ENCODE results near the gene HGD. TPM values are rescaled to one million over a fixed set of nuclear protein-coding genes. Genes with fewer than 3 reads are reported as not detected.
A peak's percentile ranks its signal among the peaks of the same experiment; 100 is the strongest.

HGD gene
- total and polyA plus RNA-seq, 9 donors: 0.04 to 2.4 (median 0.69) TPM; not detected in 1

DNA sequence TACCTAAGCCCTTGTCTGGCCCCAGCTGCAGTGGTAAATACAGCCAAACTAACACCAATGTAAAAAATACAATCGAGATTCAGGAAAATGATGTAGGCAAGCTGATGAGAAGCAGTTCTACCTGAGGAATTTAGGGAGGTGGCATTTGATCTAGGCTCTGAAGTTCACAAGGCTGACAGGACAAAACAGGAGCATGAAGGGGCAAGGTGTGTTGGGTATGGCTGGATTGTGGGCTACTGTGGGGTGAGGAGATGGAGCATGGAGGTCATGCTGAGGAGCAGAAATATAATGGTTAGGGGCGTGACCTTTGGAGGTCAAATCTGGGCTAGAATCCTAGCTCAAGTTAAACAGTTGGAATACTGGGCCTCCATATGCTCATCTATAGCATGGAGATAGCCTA, 79.4 kb downstream of the HGD start:
- Histone ChIP-seq H3K4me1 (ENCODE audit: insufficient read depth) (peaks cover 6% of the 10 kb centered on the region), H3K4me3 (no peak overlapping the region), H3K9me3 (no peaks in the 10 kb centered on the region), H3K36me3 (no peaks in the 10 kb centered on the region), H3K27ac (no peak overlapping the region), H3K27me3 (no peaks in the 10 kb centered on the region)
- TF ChIP-seq EP300 (IDR thresholded peaks at IDR 0.05) (no peak), POLR2A (IDR thresholded peaks at IDR 0.05) (no peak)
- TF ChIP-seq, protein P1, sequence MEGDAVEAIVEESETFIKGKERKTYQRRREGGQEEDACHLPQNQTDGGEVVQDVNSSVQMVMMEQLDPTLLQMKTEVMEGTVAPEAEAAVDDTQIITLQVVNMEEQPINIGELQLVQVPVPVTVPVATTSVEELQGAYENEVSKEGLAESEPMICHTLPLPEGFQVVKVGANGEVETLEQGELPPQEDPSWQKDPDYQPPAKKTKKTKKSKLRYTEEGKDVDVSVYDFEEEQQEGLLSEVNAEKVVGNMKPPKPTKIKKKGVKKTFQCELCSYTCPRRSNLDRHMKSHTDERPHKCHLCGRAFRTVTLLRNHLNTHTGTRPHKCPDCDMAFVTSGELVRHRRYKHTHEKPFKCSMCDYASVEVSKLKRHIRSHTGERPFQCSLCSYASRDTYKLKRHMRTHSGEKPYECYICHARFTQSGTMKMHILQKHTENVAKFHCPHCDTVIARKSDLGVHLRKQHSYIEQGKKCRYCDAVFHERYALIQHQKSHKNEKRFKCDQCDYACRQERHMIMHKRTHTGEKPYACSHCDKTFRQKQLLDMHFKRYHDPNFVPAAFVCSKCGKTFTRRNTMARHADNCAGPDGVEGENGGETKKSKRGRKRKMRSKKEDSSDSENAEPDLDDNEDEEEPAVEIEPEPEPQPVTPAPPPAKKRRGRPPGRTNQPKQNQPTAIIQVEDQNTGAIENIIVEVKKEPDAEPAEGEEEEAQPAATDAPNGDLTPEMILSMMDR (IDR thresholded peaks at IDR 0.05): no peak
- no peak for DNase-seq
- WGBS, 3 donors: 83 to 92% (median 87%) methylated on average over 2 of the region's 2 CpGs
- intact Hi-C loops (cut with DNase I): loop anchor here in 1 of 4 donors (5.0 kb wide), 1 partner anchor 155 kb away; no protein-coding TSS in a partner anchor

DNA sequence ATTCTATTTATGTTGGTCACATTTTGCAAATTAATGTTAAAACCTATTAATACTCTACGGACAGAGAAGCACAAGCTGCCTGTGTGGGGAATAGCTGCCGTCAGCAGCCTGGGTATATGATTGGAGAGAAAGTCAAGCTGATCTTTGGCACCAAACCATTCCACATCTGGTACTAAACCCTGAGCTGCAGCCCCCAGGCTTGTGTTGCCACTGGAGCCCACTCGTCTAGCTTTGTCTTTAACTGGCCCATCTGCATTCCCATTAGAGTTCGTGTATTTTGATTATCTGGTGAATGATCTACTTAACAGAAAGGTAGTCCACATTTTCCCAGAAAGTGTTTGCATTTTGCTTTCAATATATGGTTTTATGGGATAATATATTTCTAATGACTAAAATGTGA, 80.5 kb downstream of the HGD start:
- WGBS, 3 donors: 34 to 42% (median 39%) methylated on average over 4 of the region's 4 CpGs
- H3K27me3 ChIP-seq: no peaks in the 10 kb centered on the region
- no peak overlapping the region for H3K27ac ChIP-seq
- no peaks in the 10 kb centered on the region for H3K36me3 ChIP-seq
- no peak for DNase-seq
- intact Hi-C loops (cut with DNase I): loop anchor here in 1 of 4 donors (5.0 kb wide), 1 partner anchor 154 kb away; no protein-coding TSS in a partner anchor
- TF ChIP-seq, protein P1 (IDR thresholded peaks at IDR 0.05): no peak
- TF ChIP-seq POLR2A (IDR thresholded peaks at IDR 0.05) (no peak), EP300 (IDR thresholded peaks at IDR 0.05) (no peak)
- no peak overlapping the region for H3K4me3 ChIP-seq
- no peaks in the 10 kb centered on the region for H3K9me3 ChIP-seq
- H3K4me1 ChIP-seq (ENCODE audit: insufficient read depth): peaks cover 8% of the 10 kb centered on the region

DNA sequence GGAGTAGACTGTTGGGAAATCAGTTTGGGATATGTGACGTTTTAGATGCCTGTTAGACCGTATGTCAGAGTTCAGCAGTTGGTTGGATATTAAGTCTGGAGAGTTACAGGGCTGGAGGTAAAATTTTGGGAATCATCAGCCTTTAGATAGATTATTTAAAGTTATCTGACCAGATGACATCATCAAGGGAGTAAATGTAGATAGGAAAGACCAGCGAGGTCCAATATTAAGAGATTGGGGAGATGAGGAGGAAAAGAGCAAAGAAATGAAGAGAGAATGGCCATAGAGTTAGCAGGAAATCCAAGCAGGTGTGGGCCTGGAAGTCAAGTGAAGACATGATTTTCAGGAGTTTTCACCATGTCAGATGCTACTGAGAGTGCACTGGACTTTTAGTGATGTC, 82.8 kb downstream of the HGD start:
- Histone ChIP-seq H3K27ac (no peak overlapping the region), H3K27me3 (no peaks in the 10 kb centered on the region), H3K4me3 (no peak overlapping the region), H3K36me3 (no peaks in the 10 kb centered on the region), H3K4me1 (ENCODE audit: insufficient read depth) (peaks cover 8% of the 10 kb centered on the region), H3K9me3 (no peaks in the 10 kb centered on the region)
- DNase-seq: no peak
- intact Hi-C loops (cut with DNase I): no loop called here
- TF ChIP-seq, protein P1 (IDR thresholded peaks at IDR 0.05): no peak
- TF ChIP-seq POLR2A (IDR thresholded peaks at IDR 0.05) (no peak), EP300 (IDR thresholded peaks at IDR 0.05) (no peak)
- 59 to 70% (median 59%) methylated on average over 3 of the region's 3 CpGs for WGBS, 3 donors

DNA sequence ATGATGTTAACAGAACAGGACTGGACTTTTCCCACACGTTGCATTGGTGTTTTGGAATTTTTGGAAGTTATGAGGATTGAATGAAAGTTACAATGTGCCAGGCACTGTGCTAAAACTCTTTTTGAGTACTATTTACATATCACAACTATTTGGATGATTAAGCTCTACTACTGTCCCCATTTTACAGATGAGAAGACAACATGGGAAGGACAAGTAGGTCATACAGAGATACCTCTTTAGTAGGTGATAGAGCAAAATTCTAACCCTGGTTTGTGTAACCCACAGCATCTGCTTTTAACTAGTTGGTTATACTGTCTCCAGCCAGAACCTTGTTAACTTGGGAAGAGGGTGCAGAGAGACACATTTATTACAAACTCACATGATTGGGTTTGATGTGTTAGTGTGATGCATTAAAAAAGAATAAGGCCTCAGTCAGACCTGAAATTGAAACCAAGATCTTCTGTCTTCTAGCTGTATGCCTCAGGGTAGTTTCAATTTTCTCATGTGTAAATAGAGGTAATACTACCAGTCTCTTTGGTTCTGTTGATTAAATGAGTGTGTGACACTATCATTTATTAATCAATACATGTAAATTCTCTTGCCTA, 84.5 kb downstream of the HGD start:
- peak overlapping the region; percentile 69 for H3K4me3 ChIP-seq
- no peak overlapping the region for H3K27ac ChIP-seq
- DNase-seq: no peak
- 8 to 15% (median 10%) methylated on average over 1 of the region's 1 CpG for WGBS, 3 donors
- H3K36me3 ChIP-seq: no peaks in the 10 kb centered on the region
- intact Hi-C loops (cut with DNase I): no loop called here
- H3K9me3 ChIP-seq: no peaks in the 10 kb centered on the region
- H3K4me1 ChIP-seq (ENCODE audit: insufficient read depth): peaks cover 8% of the 10 kb centered on the region
- TF ChIP-seq POLR2A (IDR thresholded peaks at IDR 0.05): no peak
- TF ChIP-seq, protein P1 (IDR thresholded peaks at IDR 0.05): no peak
- no peak for TF ChIP-seq EP300 (IDR thresholded peaks at IDR 0.05)
- no peaks in the 10 kb centered on the region for H3K27me3 ChIP-seq
